Measurements from ENCODE around the gene RUNDC3A.

DNA sequence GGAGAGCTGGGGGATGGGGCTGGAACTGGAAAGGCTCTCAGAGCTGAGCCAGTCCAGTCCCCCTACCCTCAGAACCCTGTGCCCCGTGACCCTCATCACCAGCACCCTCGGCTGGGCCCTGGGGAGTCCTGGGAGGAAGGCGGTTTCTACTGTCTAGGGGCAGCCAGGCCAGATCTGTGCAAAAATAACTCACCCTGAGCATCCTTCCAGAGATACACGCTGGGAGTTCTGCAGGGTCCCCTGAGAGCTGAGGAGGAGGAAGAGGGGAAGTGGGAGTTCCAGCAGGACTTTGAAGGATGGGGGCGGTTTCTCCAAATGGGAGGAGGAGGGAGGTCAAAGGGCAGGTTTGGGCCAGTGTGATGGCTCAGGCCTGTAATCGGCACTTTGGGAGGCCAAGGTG is 35.4 kb upstream of the RUNDC3A start:
- TF ChIP-seq, protein P1, sequence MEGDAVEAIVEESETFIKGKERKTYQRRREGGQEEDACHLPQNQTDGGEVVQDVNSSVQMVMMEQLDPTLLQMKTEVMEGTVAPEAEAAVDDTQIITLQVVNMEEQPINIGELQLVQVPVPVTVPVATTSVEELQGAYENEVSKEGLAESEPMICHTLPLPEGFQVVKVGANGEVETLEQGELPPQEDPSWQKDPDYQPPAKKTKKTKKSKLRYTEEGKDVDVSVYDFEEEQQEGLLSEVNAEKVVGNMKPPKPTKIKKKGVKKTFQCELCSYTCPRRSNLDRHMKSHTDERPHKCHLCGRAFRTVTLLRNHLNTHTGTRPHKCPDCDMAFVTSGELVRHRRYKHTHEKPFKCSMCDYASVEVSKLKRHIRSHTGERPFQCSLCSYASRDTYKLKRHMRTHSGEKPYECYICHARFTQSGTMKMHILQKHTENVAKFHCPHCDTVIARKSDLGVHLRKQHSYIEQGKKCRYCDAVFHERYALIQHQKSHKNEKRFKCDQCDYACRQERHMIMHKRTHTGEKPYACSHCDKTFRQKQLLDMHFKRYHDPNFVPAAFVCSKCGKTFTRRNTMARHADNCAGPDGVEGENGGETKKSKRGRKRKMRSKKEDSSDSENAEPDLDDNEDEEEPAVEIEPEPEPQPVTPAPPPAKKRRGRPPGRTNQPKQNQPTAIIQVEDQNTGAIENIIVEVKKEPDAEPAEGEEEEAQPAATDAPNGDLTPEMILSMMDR (IDR thresholded peaks at IDR 0.05; ENCODE audit: insufficient read depth, low read depth, low read length) = no peak
- TF ChIP-seq EZH2 (IDR thresholded peaks at IDR 0.05; ENCODE audit: insufficient read depth, low read length) = no peak

All from astrocyte (in vitro differentiated cells and primary cell).